Colonic mucosa (tissue), 4 donors: Measurements from ENCODE around the gene VDAC2. TPM values are rescaled to one million over a fixed set of nuclear protein-coding genes. Genes with fewer than 3 reads are reported as not detected.

Source experiments
- DNase-seq: peaks from one replicate; pipeline ENCODE4 v3.0.0-alpha.2; 2020
- H3K27ac ChIP-seq: fragments of 200-600 bp; one replicate; pipeline ENCODE4 v1.8.0; 2021
- H3K27me3 ChIP-seq: fragments of 200-600 bp; one replicate; pipeline ENCODE4 v1.8.0; 2021
- H3K36me3 ChIP-seq: fragments of 200-600 bp; one replicate; pipeline ENCODE4 v1.8.0; 2021
- H3K4me1 ChIP-seq: fragments of 200-600 bp; one replicate; pipeline ENCODE4 v1.8.0; 2021; ENCODE audit warnings: mild to moderate bottlenecking
- H3K4me3 ChIP-seq: fragments of 200-600 bp; one replicate; pipeline ENCODE4 v1.8.0; 2021
- H3K9ac ChIP-seq, 2 donors: one replicate each; pipeline ENCODE4 v1.7.0; 2013; ENCODE audit warnings: control low read depth in 2 of 2, low read depth in 2 of 2, low read length in 2 of 2
- H3K9me3 ChIP-seq: fragments of 200-600 bp; one replicate; pipeline ENCODE4 v1.8.0; 2021
- CTCF ChIP-seq: fragments of 200-600 bp; IDR thresholded peaks from one replicate; pipeline ENCODE4 v1.8.0; 2022; ENCODE audit warnings: antibody characterized with exemption, mild to moderate bottlenecking
- intact Hi-C: fragments of 100-400 bp; cut with DNase I; formaldehyde crosslinking; loops from one replicate; pipeline ENCODE4 v1.14.1; 2022
- total RNA-seq, 2 donors: library from RNA; stranded (reverse); fragmentation: NEBNext Ultra II Directional in 1 of 2; extraction: Animal tissue kit (Norgen Biotek cat#: 25700) in 1 of 2; gene quantifications; one replicate each; pipeline ENCODE4 v1.2.1, GENCODE V29; 2021
- donor health status: healthy.
- donor health status: DM: no; HTN: no; CAD: no.
- donor health status: DM: no; HTN: no; CAD: no.

VDAC2 gene
- total RNA-seq, 2 donors from 2014 or later: 314 to 430 TPM

- H3K27me3 ChIP-seq: no peaks in the 10 kb centered on the region
- intact Hi-C loops: no loop called here
- H3K27ac ChIP-seq: no peak overlapping the region
- peaks cover 20% of the 10 kb centered on the region for H3K36me3 ChIP-seq
- H3K9ac ChIP-seq: no peak overlapping the region
- H3K4me3 ChIP-seq: no peak overlapping the region
- TF ChIP-seq CTCF: no peak
- no peak for DNase-seq
- H3K9me3 ChIP-seq: no peaks in the 10 kb centered on the region
- peaks cover 9% of the 10 kb centered on the region for H3K4me1 ChIP-seq
Observed at GRCh38 chr10:75226656-75227055, 16.1 kb downstream of the VDAC2 start.

GRCh38 chr10:75228278-75228677 is 17.7 kb downstream of the VDAC2 start:
- intact Hi-C loops: no loop called here
- DNase-seq: no peak
- Histone ChIP-seq H3K36me3 (peaks cover 11% of the 10 kb centered on the region), H3K9ac (no peak overlapping the region), H3K9me3 (no peaks in the 10 kb centered on the region), H3K27ac (no peak overlapping the region), H3K27me3 (no peaks in the 10 kb centered on the region), H3K4me3 (no peak overlapping the region), H3K4me1 (peaks cover 9% of the 10 kb centered on the region)
- TF ChIP-seq CTCF: no peak

- no peaks in the 10 kb centered on the region for H3K27me3 ChIP-seq
- H3K36me3 ChIP-seq: peaks cover 5% of the 10 kb centered on the region
- DNase-seq: no peak
- H3K9ac ChIP-seq: no peak overlapping the region
- no peak for TF ChIP-seq CTCF
- intact Hi-C loops: no loop called here
- H3K9me3 ChIP-seq: no peaks in the 10 kb centered on the region
- H3K4me1 ChIP-seq: peaks cover 9% of the 10 kb centered on the region
- H3K4me3 ChIP-seq: no peak overlapping the region
- H3K27ac ChIP-seq: no peak overlapping the region
Observed at GRCh38 chr10:75228834-75229233, 18.2 kb downstream of the VDAC2 start.

GRCh38 chr10:75229971-75230370 is 19.4 kb downstream of the VDAC2 start:
- Histone ChIP-seq H3K9me3 (no peaks in the 10 kb centered on the region), H3K9ac (no peak overlapping the region), H3K27me3 (no peaks in the 10 kb centered on the region), H3K27ac (peak overlapping the region; percentile 11), H3K4me3 (no peak overlapping the region), H3K4me1 (peaks cover 9% of the 10 kb centered on the region), H3K36me3 (peaks cover 5% of the 10 kb centered on the region)
- DNase-seq: no peak
- TF ChIP-seq CTCF: no peak
- intact Hi-C loops: loop anchor here (2.0 to 10.0 kb wide), 3 partner anchors 41 to 985 kb away; a partner anchor contains a TSS

GRCh38 chr10:75230600-75231038 is 20.0 kb downstream of the VDAC2 start:
- Histone ChIP-seq H3K4me3 (no peak overlapping the region), H3K9me3 (no peaks in the 10 kb centered on the region), H3K9ac (no peak overlapping the region), H3K4me1 (peaks cover 5% of the 10 kb centered on the region), H3K36me3 (peaks cover 5% of the 10 kb centered on the region), H3K27ac (peak overlapping the region; percentile 11), H3K27me3 (no peaks in the 10 kb centered on the region)
- TF ChIP-seq CTCF: peak; percentile 88
- intact Hi-C loops: loop anchor here (2.0 to 10.0 kb wide), 3 partner anchors 42 to 986 kb away; a partner anchor contains a TSS
- DNase-seq: peak; percentile 94
